ENCODE results near the gene BLCAP.

The BLCAP gene

DNA sequence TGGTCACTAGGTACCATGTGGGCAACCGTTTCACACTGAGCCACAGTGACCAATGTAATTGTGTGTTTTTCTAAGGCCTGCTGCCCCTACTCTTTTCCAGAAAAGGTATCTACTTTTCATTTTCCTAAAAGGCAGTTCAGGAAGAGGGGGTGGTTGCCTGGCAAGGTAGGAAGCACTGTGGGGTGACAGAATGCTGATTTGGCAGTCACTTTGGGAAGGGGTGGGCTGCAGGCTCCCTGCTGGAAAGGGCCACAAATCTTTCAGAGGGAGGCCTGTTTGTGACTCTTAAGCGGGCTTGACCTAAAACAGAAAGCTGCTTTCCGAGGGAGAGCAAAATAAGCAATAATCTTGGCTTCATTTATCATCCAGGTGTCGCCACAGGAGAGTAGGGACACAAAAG is 11.8 kb downstream of the BLCAP start:
- Histone ChIP-seq H3K27me3 (ENCODE audit: insufficient read depth, poor library complexity, severe bottlenecking) (no peaks in the 10 kb centered on the region), H3K4me3 (replicated peaks; ENCODE audit: insufficient read depth, low read length) (no peak overlapping the region)

DNA sequence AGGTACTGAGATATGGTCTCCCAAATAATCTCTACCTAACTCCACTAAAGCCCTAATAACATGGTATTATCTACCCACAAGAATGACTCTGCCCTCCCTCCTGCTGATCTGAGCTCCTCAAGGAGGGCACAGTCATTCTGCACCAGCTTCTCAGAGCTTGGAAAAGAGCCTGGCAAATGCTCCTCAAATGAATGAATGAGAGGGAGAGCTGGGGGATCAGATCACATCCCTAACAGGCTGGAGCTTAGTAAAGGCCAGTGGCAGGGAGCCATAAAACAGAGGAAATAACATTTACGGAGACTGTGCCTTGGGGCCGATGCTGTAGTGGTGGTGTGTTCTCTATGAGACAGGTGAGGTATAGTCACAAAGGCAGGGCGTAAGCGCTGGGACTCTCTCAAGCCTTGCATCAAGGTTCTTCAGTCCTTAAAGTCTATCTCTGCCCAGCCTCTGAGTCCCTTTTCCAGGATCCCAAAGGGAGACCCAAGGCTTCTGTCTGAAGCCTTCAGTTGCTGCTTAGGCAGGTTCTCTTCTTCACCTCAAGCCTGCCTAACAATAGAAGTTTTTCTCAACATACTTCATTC is 13.8 kb downstream of the BLCAP start:
- Histone ChIP-seq H3K27ac (replicated peaks) (no peak overlapping the region), H3K4me3 (replicated peaks; ENCODE audit: insufficient read depth, low read length) (no peak overlapping the region), H3K27me3 (ENCODE audit: insufficient read depth, poor library complexity, severe bottlenecking) (no peaks in the 10 kb centered on the region)
- no peak for DNase-seq (ENCODE audit: low read depth in 1 of 2, low spot score in 1 of 2)
- TF ChIP-seq SPI1 (IDR thresholded peaks at IDR 0.05; ENCODE audit: borderline replicate concordance, low read depth) (no peak), GABPA (IDR thresholded peaks at IDR 0.05; ENCODE audit: low read depth) (no peak), POLR2AphosphoS5 (IDR thresholded peaks at IDR 0.05; ENCODE audit: low read depth) (no peak)
- TF ChIP-seq, protein P1, sequence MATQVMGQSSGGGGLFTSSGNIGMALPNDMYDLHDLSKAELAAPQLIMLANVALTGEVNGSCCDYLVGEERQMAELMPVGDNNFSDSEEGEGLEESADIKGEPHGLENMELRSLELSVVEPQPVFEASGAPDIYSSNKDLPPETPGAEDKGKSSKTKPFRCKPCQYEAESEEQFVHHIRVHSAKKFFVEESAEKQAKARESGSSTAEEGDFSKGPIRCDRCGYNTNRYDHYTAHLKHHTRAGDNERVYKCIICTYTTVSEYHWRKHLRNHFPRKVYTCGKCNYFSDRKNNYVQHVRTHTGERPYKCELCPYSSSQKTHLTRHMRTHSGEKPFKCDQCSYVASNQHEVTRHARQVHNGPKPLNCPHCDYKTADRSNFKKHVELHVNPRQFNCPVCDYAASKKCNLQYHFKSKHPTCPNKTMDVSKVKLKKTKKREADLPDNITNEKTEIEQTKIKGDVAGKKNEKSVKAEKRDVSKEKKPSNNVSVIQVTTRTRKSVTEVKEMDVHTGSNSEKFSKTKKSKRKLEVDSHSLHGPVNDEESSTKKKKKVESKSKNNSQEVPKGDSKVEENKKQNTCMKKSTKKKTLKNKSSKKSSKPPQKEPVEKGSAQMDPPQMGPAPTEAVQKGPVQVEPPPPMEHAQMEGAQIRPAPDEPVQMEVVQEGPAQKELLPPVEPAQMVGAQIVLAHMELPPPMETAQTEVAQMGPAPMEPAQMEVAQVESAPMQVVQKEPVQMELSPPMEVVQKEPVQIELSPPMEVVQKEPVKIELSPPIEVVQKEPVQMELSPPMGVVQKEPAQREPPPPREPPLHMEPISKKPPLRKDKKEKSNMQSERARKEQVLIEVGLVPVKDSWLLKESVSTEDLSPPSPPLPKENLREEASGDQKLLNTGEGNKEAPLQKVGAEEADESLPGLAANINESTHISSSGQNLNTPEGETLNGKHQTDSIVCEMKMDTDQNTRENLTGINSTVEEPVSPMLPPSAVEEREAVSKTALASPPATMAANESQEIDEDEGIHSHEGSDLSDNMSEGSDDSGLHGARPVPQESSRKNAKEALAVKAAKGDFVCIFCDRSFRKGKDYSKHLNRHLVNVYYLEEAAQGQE (IDR thresholded peaks at IDR 0.05; ENCODE audit: insufficient replicate concordance, low read depth), result no peak

More for the DNA sequence above, 11.8 kb downstream of the BLCAP start:
- H3K27ac ChIP-seq (replicated peaks), result no peak overlapping the region
- no peak for DNase-seq (ENCODE audit: low read depth in 1 of 2, low spot score in 1 of 2)
- TF ChIP-seq GABPA (IDR thresholded peaks at IDR 0.05; ENCODE audit: low read depth) (no peak), POLR2AphosphoS5 (IDR thresholded peaks at IDR 0.05; ENCODE audit: low read depth) (no peak), SPI1 (IDR thresholded peaks at IDR 0.05; ENCODE audit: borderline replicate concordance, low read depth) (no peak)
- TF ChIP-seq, protein P1 (IDR thresholded peaks at IDR 0.05; ENCODE audit: insufficient replicate concordance, low read depth), result no peak
- TF ChIP-seq, protein P2, sequence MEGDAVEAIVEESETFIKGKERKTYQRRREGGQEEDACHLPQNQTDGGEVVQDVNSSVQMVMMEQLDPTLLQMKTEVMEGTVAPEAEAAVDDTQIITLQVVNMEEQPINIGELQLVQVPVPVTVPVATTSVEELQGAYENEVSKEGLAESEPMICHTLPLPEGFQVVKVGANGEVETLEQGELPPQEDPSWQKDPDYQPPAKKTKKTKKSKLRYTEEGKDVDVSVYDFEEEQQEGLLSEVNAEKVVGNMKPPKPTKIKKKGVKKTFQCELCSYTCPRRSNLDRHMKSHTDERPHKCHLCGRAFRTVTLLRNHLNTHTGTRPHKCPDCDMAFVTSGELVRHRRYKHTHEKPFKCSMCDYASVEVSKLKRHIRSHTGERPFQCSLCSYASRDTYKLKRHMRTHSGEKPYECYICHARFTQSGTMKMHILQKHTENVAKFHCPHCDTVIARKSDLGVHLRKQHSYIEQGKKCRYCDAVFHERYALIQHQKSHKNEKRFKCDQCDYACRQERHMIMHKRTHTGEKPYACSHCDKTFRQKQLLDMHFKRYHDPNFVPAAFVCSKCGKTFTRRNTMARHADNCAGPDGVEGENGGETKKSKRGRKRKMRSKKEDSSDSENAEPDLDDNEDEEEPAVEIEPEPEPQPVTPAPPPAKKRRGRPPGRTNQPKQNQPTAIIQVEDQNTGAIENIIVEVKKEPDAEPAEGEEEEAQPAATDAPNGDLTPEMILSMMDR (IDR thresholded peaks at IDR 0.05; ENCODE audit: insufficient read depth, low read length), result no peak

DNA sequence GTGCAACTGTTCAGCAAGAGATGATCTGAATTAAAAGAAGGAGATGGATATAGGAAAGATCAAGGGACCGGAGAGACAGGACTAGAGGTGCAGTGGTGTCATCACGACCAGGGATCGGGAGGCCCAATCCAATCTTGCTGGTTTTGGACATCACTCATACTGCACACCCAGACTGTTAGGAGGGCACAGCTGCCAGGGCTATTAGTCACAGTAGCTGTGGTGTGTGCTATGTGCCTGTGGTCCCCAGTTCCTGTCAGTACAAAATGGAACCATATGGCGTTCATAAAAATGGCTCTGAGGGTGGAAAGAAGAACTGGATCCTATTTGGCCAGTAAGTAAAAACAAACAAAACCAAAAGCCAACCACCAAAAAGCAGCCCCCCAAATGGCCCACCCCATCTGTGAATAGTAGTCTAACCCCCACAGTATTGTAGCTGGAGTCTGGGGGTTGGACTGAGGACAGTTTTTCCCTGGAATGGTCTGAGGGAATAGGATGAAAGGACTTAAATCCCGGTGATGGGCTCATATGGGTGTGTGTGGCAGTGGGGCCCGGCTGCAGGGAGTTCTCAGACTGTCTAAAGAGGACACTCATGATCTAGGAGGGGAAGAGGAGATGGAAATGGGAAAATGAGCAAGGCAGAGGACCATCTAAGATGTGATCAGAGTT is 15.9 kb downstream of the BLCAP start:
- Histone ChIP-seq H3K4me3 (replicated peaks; ENCODE audit: insufficient read depth, low read length) (no peak overlapping the region), H3K27me3 (ENCODE audit: insufficient read depth, poor library complexity, severe bottlenecking) (no peaks in the 10 kb centered on the region), H3K27ac (replicated peaks) (no peak overlapping the region)
- TF ChIP-seq, protein P2 (IDR thresholded peaks at IDR 0.05; ENCODE audit: insufficient read depth, low read length), result no peak
- TF ChIP-seq SPI1 (IDR thresholded peaks at IDR 0.05; ENCODE audit: borderline replicate concordance, low read depth) (no peak), POLR2AphosphoS5 (IDR thresholded peaks at IDR 0.05; ENCODE audit: low read depth) (no peak), GABPA (IDR thresholded peaks at IDR 0.05; ENCODE audit: low read depth) (no peak)
- TF ChIP-seq, protein P1 (IDR thresholded peaks at IDR 0.05; ENCODE audit: insufficient replicate concordance, low read depth), result no peak
- DNase-seq (ENCODE audit: low read depth in 1 of 2, low spot score in 1 of 2), result no peak

All from HL-60 (cell line).